Lower leg skin (tissue), 4 donors: Measurements from ENCODE around the gene PDXP. TPM values are rescaled to one million over a fixed set of nuclear protein-coding genes. Genes with fewer than 3 reads are reported as not detected.
A peak's percentile ranks its signal among the peaks of the same experiment; 100 is the strongest.

Source experiments
- DNase-seq, 2 donors: peaks; one replicate each; pipeline ENCODE4 v3.0.0-alpha.2; 2019; ENCODE audit warnings: low spot score in 2 of 2
- H3K4me3 ChIP-seq: fragments of 200-600 bp; sonication (generic); 2 replicates; pipeline ENCODE4 v1.5.1; 2017; ENCODE audit warnings: mild to moderate bottlenecking, low read depth; ENCODE audit not compliant: poor library complexity, severe bottlenecking
- CTCF ChIP-seq, 3 donors: fragments of 450-650 bp; IDR thresholded peaks; one replicate each; pipeline ENCODE4 v1.5.1; 2016; ENCODE audit warnings: antibody characterized with exemption in 3 of 3, mild to moderate bottlenecking in 3 of 3, moderate library complexity in 2 of 3
- POLR2A ChIP-seq, 2 donors: fragments of 450-650 bp; IDR thresholded peaks; one replicate each; pipeline ENCODE4 v1.6.1; 2016 to 2017; ENCODE audit warnings: antibody characterized with exemption in 2 of 2, mild to moderate bottlenecking in 1 of 2, moderate library complexity in 1 of 2
- WGBS, 2 donors: methylation state at CpG; one replicate each; pipeline ENCODE4 v1.1.5; 2018; 5-methylcytosine and 5-hydroxymethylcytosine counted together
- intact Hi-C: fragments of 100-400 bp; cut with DNase I; formaldehyde crosslinking; loops from one replicate; pipeline ENCODE4 v1.15.0; 2023; ENCODE audit warnings: low total_unique reads
- total RNA-seq, 4 donors: library from RNA; depleted of rRNA; stranded (reverse); fragments of >200 nt; gene quantifications; one replicate each; pipeline ENCODE4 v1.1.0, GENCODE V29; 2016

PDXP gene
- total RNA-seq, 4 donors from 2014 or later: 1.8 to 4.6 (median 3.2) TPM

DNA sequence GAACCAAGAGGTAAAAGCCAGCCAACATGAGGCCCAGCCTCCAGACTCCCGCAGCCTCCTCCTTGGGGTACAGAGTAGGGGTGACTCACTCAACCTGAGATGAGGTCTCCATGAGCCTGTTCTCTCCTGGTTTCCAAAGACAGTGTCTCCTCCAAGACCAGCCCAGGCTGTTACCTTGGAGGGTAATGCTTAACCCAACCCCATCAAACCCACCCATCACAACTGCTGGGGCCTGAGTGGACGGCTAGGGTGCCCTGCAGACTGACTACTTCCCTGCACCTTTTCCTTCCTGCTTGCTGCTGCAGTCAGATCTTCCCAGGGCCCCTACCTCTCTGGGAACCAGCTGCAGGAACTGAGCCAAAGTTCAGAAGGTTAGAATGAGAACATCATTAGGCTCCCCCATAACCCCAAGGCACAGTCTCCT is 22.5 kb downstream of the PDXP start:
- intact Hi-C loops: no loop called here

DNA sequence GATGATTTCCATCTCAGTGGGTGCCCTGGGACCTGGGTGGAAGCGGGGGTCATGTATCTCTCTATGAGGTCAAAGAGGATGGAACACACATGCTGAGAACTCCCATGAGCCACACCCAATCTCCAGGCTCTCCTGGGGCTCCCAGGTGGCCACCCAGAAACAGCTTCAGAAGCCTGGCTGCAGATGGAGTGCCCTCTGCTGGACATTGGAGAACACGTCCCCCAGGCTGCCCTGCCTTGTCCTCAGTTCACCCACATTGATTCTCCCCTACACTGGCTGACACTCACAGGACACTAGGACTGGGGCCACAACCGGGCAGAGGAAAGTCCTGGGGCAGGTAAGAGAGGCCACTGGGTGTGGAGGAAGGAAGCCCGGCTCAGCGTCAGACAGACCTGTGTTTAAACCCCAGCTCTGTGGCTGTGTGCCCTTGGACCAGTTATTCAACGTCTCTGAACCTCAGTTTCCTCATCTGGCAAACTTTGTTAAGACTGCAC is 23.1 kb downstream of the PDXP start:
- TF ChIP-seq POLR2A (IDR thresholded peaks at IDR 0.05): no peak
- TF ChIP-seq CTCF (IDR thresholded peaks at IDR 0.05): peak in 1 of 3 donors; percentile 81
- 15 to 19% methylated on average over 6 of the region's 6 CpGs for WGBS, 2 donors

More for the DNA sequence above, 22.5 kb downstream of the PDXP start:
- no peak for TF ChIP-seq POLR2A (IDR thresholded peaks at IDR 0.05)
- no peak for TF ChIP-seq CTCF (IDR thresholded peaks at IDR 0.05)
- DNase-seq: no peak
- no peak overlapping the region for H3K4me3 ChIP-seq
- 70 to 83% methylated on average over 2 of the region's 2 CpGs for WGBS, 2 donors

GRCh38 chr22:37684803-37685615 is 26.5 kb downstream of the PDXP start:
- no peak for TF ChIP-seq CTCF (IDR thresholded peaks at IDR 0.05)
- TF ChIP-seq POLR2A (IDR thresholded peaks at IDR 0.05): no peak
- no peak for DNase-seq
- 44 to 46% methylated on average over 16 of the region's 16 CpGs for WGBS, 2 donors
- intact Hi-C loops: no loop called here
- H3K4me3 ChIP-seq: no peak overlapping the region

More for the DNA sequence above, 23.1 kb downstream of the PDXP start:
- DNase-seq: peak; percentile 60 to 94
- no peak overlapping the region for H3K4me3 ChIP-seq
- intact Hi-C loops: no loop called here

DNA sequence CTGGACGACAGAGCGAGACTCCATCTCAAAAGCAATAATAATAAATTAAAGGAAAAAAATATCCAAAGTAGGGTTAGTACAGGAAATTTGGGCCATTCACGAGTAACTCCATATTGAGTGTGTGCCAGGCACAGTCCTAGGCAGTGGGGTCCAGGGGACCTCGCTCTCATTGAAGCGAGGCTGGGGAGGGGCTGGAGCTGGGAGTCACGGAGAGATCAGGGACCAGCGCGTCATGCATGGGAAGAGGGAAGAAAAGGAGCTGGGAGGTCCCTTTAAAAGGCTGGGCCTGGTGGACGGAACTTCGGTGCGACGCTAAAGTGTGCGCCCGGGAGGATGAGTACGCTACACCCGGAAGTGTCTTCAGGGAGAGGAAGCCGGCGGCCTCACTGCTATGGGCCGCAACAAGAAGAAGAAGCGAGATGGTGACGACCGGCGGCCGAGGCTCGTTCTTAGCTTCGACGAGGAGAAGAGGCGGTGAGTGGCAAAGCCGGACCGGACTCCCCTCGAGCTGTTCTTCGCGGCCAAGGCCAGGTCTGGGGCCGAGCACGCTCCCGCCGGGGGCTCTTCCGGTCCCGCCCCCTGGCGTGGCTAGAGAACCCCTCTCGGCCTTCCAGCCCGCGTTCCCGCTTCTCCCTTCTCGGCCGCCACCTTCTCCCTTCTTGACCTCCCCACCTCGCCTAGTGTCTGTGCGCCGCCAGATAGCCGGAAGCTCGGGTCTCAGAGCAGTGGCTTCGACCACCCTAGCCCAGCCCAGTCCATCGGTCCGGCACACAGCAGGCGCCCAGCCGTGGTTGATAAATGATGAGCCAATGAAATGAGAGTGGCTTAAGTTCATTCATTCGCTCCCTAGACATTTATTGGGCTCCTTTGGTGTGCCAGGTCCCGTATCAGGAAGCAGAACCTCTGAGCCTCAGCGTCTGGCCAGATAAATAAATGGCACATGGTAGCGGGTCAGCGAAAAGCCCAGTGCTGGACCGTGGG is 27.8 kb downstream of the PDXP start, which contains the start of gene NOL12:
TSS of gene NOL12 (plus strand) at position 342 of the 981 bp plus-strand sequence. CDS start at position 392, 50 bp downstream.
- intact Hi-C loops: no loop called here
- DNase-seq: peak; percentile 74 to 95
- 1 to 3% methylated on average over 50 to 57 of the region's 62 CpGs for WGBS, 2 donors

More for the DNA sequence above, 27.8 kb downstream of the PDXP start, which contains the start of gene NOL12:
- H3K4me3 ChIP-seq: peak within 1 kb of the TSS; percentile 86
- no peak for TF ChIP-seq CTCF (IDR thresholded peaks at IDR 0.05)
- TF ChIP-seq POLR2A (IDR thresholded peaks at IDR 0.05): no peak
